Gastrocnemius medialis (tissue), 4 donors: Measurements from ENCODE around the gene GALNT17.

Experiments
- CTCF ChIP-seq, 5 experiments: fragments of 450-650 bp in 3 of 5; fragments of 200-600 bp in 2 of 5; sonication (generic) in 2 of 5; IDR thresholded peaks in 4 of 5; conservative IDR thresholded peaks in 1 of 5; 1 replicate in 4 of 5; 2 replicates in 1 of 5; pipeline ENCODE4 v1.5.1; 2016 to 2019; ENCODE audit warnings: antibody characterized with exemption in 5 of 5, mild to moderate bottlenecking in 3 of 5, moderate library complexity in 3 of 5
- POLR2A ChIP-seq, 2 donors: fragments of 450-650 bp; IDR thresholded peaks; one replicate each; pipeline ENCODE4 v1.6.1; 2017; ENCODE audit warnings: antibody characterized with exemption in 2 of 2, mild to moderate bottlenecking in 2 of 2, moderate library complexity in 2 of 2

GRCh38 chr7:71210220-71210619 is 78.3 kb downstream of the GALNT17 start:
- TF ChIP-seq CTCF (IDR thresholded peaks at IDR 0.05 in 4 of 5, conservative IDR thresholded peaks at IDR 0.05 in 1 of 5) (no peak), POLR2A (IDR thresholded peaks at IDR 0.05) (no peak)
